CD4-positive, alpha-beta T cell treated with Interferon gamma for 1 hour (primary cell): ENCODE data around the gene AFF3.
"Not testable (repeated sequence)": the region's sequence is repeated elsewhere in the genome, so short reads cannot be mapped to it uniquely, and the experiment has no call there.

Experiments used
- DNase-seq: peaks from one replicate; pipeline ENCODE4 v3.0.0-alpha.2; 2020

Gene AFF3

GRCh38 chr2:100146657-100146960, 4.2 kb upstream of the AFF3 start:
- DNase-seq = no peak

- DNase-seq = no peak
These were observed 3.7 kb upstream of the AFF3 start for GRCh38 chr2:100145893-100146656.

GRCh38 chr2:100143286-100143685, 896 bp upstream of the AFF3 start:
- DNase-seq = no peak

- no peak for DNase-seq
These were observed 484 bp downstream of the AFF3 start for GRCh38 chr2:100141906-100142305.

GRCh38 chr2:100140582-100140981, 1.8 kb downstream of the AFF3 start:
- peak; percentile 25 for DNase-seq

GRCh38 chr2:100137866-100138570, 4.4 kb downstream of the AFF3 start:
- no peak for DNase-seq

- DNase-seq = no peak
These were observed 5.1 kb downstream of the AFF3 start for GRCh38 chr2:100137318-100137717.

GRCh38 chr2:100136310-100136709, 6.1 kb downstream of the AFF3 start:
- DNase-seq = no peak

- no peak for DNase-seq
These were observed 7.0 kb downstream of the AFF3 start for GRCh38 chr2:100135415-100135814.

- DNase-seq = no peak
These were observed 11.6 kb downstream of the AFF3 start for GRCh38 chr2:100130595-100131391.

- no peak for DNase-seq
These were observed 15.4 kb downstream of the AFF3 start for GRCh38 chr2:100126897-100127401.

- DNase-seq = no peak
These were observed 16.2 kb downstream of the AFF3 start for GRCh38 chr2:100126201-100126600.

GRCh38 chr2:100125626-100126025, 16.8 kb downstream of the AFF3 start:
- no peak for DNase-seq

- DNase-seq = no peak
These were observed 17.6 kb downstream of the AFF3 start for GRCh38 chr2:100124761-100125160.

GRCh38 chr2:100121124-100121718, 21.2 kb downstream of the AFF3 start:
- DNase-seq = no peak

GRCh38 chr2:100119235-100119634, 23.2 kb downstream of the AFF3 start:
- no peak for DNase-seq

- no peak for DNase-seq
These were observed 28.4 kb downstream of the AFF3 start for GRCh38 chr2:100113990-100114433.

- DNase-seq = peak; percentile 33
These were observed 31.8 kb downstream of the AFF3 start for GRCh38 chr2:100110614-100111000.

- DNase-seq = no peak
These were observed 32.3 kb downstream of the AFF3 start for GRCh38 chr2:100109986-100110613.

GRCh38 chr2:100108648-100109020, 33.8 kb downstream of the AFF3 start:
- DNase-seq = not testable (repeated sequence)

GRCh38 chr2:100107906-100108647, 34.3 kb downstream of the AFF3 start:
- DNase-seq = no peak

- no peak for DNase-seq
These were observed 35.0 kb downstream of the AFF3 start for GRCh38 chr2:100107440-100107839.
